Measurements from ENCODE around the gene KRT80. TPM values are rescaled to one million over a fixed set of nuclear protein-coding genes. Genes with fewer than 3 reads are reported as not detected.

Gene KRT80
- total and polyA plus RNA-seq, 7 donors: 0.11 to 14.0 (median 0.44) TPM

DNA sequence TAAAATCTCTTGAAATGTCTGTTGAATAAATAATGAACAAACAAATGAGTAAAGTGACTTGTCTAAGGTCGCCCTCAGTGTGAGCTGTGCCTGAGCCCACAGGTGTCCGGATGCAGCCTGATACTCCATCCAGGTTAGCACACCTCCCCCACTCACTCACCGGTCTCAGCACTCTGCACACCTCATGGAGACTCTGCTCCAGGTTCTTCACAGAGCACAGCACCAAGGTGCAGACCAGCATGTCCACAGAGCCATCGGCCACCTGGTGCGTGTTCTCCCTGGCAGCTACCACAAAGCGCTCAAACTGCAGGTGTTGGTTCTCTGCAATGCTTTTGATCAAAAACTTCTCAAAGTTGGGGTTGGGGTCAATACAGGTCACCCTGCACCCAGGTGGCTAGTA lies 37.1 kb upstream of the KRT80 start:
- DNase-seq: no peak
- intact Hi-C loops (cut with DNase I): no loop called here

DNA sequence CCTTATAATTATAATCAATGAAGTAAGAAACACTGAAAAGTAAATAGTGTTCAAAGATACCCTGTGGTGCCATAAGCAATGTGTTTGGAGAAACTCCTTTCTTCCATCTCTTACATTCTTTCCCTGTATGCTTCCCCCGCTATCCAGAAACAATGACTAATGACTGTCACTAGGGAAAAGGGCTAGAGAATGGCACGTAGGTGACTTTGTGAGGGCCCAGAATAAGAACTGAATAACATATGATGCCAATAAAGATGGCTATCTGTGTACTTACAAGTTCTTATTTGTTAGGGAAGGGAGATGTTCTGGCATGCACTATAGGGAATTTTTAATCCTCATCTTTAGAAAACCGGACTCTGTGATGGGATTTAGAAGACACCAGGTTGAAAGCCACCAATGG lies 36.6 kb upstream of the KRT80 start:
- WGBS, 3 donors: 47 to 78% (median 59%) methylated on average over 3 of the region's 3 CpGs
- intact Hi-C loops (cut with DNase I): no loop called here

More for the DNA sequence above, 37.1 kb upstream of the KRT80 start:
- Histone ChIP-seq H3K27me3 (ENCODE audit: insufficient read depth in 3 of 3, low read length in 2 of 3) (peaks cover 0 to 36% (median 12%) of the 10 kb centered on the region in 3 donors), H3K27ac (no peak overlapping the region), H3K4me1 (no peaks in the 10 kb centered on the region), H3K36me3 (ENCODE audit: insufficient read depth in 1 of 2, low read depth in 1 of 2) (no peaks in the 10 kb centered on the region), H3K9me3 (no peaks in the 10 kb centered on the region), H3K4me3 (no peak overlapping the region)
- no peak for TF ChIP-seq CTCF (IDR thresholded peaks at IDR 0.05)
- no peak for ATAC-seq
- WGBS, 3 donors: 88 to 95% (median 93%) methylated on average over 6 of the region's 6 CpGs

GRCh38 chr12:52227606-52228166 lies 35.9 kb upstream of the KRT80 start:
- Histone ChIP-seq H3K9me3 (no peaks in the 10 kb centered on the region), H3K4me3 (no peak overlapping the region), H3K27ac (no peak overlapping the region), H3K4me1 (no peaks in the 10 kb centered on the region), H3K27me3 (ENCODE audit: insufficient read depth in 3 of 3, low read length in 2 of 3) (peaks cover 0 to 34% (median 1%) of the 10 kb centered on the region in 3 donors), H3K36me3 (ENCODE audit: insufficient read depth in 1 of 2, low read depth in 1 of 2) (no peaks in the 10 kb centered on the region)
- ATAC-seq (no peak), DNase-seq (no peak)
- 79 to 83% (median 81%) methylated on average over 5 of the region's 5 CpGs for WGBS, 3 donors
- TF ChIP-seq CTCF (IDR thresholded peaks at IDR 0.05): no peak
- intact Hi-C loops (cut with DNase I): loop anchor here in 1 of 2 donors (1.0 kb wide), 1 partner anchor 83 kb away; no protein-coding TSS in a partner anchor

More for the DNA sequence above, 36.6 kb upstream of the KRT80 start:
- Histone ChIP-seq H3K36me3 (ENCODE audit: insufficient read depth in 1 of 2, low read depth in 1 of 2) (no peaks in the 10 kb centered on the region), H3K4me1 (no peaks in the 10 kb centered on the region), H3K27ac (no peak overlapping the region), H3K9me3 (no peaks in the 10 kb centered on the region), H3K27me3 (ENCODE audit: insufficient read depth in 3 of 3, low read length in 2 of 3) (peaks cover 0 to 34% (median 7%) of the 10 kb centered on the region in 3 donors), H3K4me3 (no peak overlapping the region)
- TF ChIP-seq CTCF (IDR thresholded peaks at IDR 0.05): no peak
- no peak for DNase-seq
- no peak for ATAC-seq

GRCh38 chr12:52226446-52226845 lies 34.6 kb upstream of the KRT80 start:
- ATAC-seq: no peak
- TF ChIP-seq CTCF (IDR thresholded peaks at IDR 0.05): no peak
- intact Hi-C loops (cut with DNase I): no loop called here
- H3K27me3 ChIP-seq (ENCODE audit: insufficient read depth in 3 of 3, low read length in 2 of 3): peaks cover 0 to 34% (median 0%) of the 10 kb centered on the region in 3 donors
- H3K27ac ChIP-seq: no peak overlapping the region
- no peaks in the 10 kb centered on the region for H3K36me3 ChIP-seq (ENCODE audit: insufficient read depth in 1 of 2, low read depth in 1 of 2)
- H3K4me1 ChIP-seq: no peaks in the 10 kb centered on the region
- whole genome bisulfite sequencing, 3 donors: 61 to 71% (median 61%) methylated on average over 4 of the region's 4 CpGs
- no peak for DNase-seq
- H3K4me3 ChIP-seq: no peak overlapping the region
- no peaks in the 10 kb centered on the region for H3K9me3 ChIP-seq

GRCh38 chr12:52225752-52226151 lies 33.9 kb upstream of the KRT80 start:
- 86 to 87% (median 86%) methylated on average over 4 of the region's 4 CpGs for WGBS, 3 donors
- H3K27ac ChIP-seq: no peak overlapping the region
- no peak for TF ChIP-seq CTCF (IDR thresholded peaks at IDR 0.05)
- ATAC-seq (no peak), DNase-seq (no peak)
- H3K27me3 ChIP-seq (ENCODE audit: insufficient read depth in 3 of 3, low read length in 2 of 3): peaks cover 0 to 35% (median 0%) of the 10 kb centered on the region in 3 donors
- H3K9me3 ChIP-seq: no peaks in the 10 kb centered on the region
- no peaks in the 10 kb centered on the region for H3K4me1 ChIP-seq
- H3K4me3 ChIP-seq: no peak overlapping the region
- intact Hi-C loops (cut with DNase I): no loop called here
- no peaks in the 10 kb centered on the region for H3K36me3 ChIP-seq (ENCODE audit: insufficient read depth in 1 of 2, low read depth in 1 of 2)

Measured in psoas muscle (tissue), 8 donors.